H54 (cell line): ENCODE data around the gene ACTBL2.
"Not testable (repeated sequence)": the region's sequence is repeated elsewhere in the genome, so short reads cannot be mapped to it uniquely, and the experiment has no call there.

ENCODE experiments used
- DNase-seq: peaks from one replicate; pipeline ENCODE4 v3.0.0; 2011; ENCODE audit warnings: low spot score, mixed read lengths; ENCODE audit not compliant: insufficient read length
- FAIRE-seq: peaks from 3 replicates; lab custom pipeline; 2011; peaks lifted over from hg19 to GRCh38; lab: Jason Lieb, UNC
- POLR2A ChIP-seq: IDR thresholded peaks from 2 replicates; pipeline ENCODE4 v1.6.1; 2011; ENCODE audit warnings: low read depth, mild to moderate bottlenecking, low read length

The ACTBL2 gene

DNA sequence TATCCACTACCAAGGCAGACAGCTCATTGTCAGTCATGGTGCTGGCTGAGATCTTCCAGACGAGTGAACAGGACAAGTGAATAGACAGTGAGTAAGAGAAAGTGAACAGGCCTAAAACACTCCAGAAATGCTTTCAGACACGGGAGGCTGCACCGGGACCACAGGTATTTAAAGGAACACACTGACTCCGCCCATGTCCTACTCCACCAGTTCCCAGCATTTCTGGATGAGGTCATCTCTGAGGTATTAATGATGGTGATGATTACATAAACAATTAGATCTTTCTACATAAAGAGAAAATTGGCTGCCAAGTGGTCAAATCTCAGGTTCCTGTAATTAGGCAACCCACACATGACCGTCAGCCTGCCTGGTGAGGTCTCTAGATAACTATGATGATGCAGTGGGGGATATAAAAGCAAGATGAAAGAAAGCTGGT, at the start of gene ACTBL2:
TSS of gene ACTBL2 (minus strand) at position 141 of the 436 bp plus-strand sequence. CDS start at position 37, 104 bp downstream.
- no peak for TF ChIP-seq POLR2A
- DNase-seq (no peak), FAIRE-seq (no peak)

GRCh38 chr5:57531333-57531732, 48.7 kb upstream of the ACTBL2 start:
- DNase-seq (no peak), FAIRE-seq (peak; percentile 6)
- no peak for TF ChIP-seq POLR2A

DNA sequence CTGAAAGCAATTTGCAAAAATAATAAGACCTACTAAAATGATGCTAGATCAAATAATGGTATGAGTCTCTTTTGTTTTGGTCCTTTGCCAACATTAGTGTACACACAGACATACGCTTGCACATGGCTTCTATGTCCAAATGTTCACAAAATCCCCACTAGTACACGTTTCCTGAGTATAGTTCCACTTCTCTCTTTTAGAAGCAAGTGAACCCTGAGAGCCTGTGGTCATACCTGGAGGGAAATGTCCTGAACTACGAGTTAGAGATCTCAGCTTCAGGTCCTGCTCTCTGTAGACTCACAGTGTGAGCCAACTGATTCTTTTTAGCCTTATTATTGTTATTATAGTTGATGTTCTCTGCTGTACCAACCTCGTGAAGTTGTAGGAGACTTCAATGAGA, 47.3 kb upstream of the ACTBL2 start:
- FAIRE-seq (no peak), DNase-seq (no peak)
- TF ChIP-seq POLR2A, result no peak

DNA sequence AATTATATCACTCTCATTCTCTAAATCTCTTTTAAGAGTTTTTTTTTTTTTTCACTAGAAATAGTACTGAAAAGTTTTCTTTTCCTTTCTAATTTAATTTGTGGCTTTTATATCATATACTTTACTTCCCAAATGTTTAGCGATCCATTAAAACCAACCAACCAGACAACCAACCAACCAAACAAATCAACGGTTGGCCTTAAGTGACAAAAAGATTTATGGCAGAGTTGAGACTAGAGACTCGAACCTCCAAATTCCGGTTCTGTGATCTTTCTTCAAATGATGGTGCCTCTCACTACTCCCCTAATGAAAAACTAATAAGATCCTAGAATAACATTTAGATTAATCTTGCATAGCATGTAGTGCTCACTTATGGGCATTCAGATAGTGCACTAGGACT, 45.3 kb upstream of the ACTBL2 start:
- DNase-seq, result no peak
- no peak for FAIRE-seq

DNA sequence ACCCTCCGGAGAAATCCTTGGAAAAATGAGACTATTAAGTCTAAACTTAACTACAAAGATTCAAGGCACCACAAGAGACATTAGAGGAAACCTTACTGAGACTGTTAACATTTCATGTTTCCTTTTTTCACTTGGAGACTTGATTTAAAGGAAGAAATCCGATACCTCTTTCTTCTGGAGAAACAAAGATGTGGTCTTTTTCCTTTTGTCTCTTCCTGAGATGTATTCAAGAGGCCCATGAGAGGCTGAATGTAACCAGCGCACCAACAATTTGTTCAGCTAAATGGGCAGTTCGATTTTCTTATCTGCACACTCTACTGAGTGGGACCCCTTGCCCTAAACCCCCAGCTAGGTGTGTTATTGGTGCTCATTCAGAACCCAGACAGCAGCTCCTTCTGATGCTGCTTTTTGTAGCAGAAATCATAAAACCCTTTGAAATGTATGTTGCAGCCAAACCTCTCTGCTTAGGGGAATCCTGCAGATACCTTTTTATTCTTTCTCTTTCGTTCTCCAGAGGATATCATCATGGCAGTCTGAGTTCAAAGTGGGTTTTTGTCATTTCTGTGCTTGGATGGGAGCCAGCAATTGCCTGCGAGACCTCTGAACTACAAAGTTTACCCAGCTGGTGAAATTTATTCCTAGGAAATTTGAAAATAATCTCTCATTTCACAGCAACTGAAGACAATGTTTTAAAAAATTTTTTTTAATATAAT, 41.9 kb upstream of the ACTBL2 start:
- FAIRE-seq, result no peak
- TF ChIP-seq POLR2A, result no peak
- no peak for DNase-seq

More for the DNA sequence above, 45.3 kb upstream of the ACTBL2 start:
- no peak for TF ChIP-seq POLR2A

DNA sequence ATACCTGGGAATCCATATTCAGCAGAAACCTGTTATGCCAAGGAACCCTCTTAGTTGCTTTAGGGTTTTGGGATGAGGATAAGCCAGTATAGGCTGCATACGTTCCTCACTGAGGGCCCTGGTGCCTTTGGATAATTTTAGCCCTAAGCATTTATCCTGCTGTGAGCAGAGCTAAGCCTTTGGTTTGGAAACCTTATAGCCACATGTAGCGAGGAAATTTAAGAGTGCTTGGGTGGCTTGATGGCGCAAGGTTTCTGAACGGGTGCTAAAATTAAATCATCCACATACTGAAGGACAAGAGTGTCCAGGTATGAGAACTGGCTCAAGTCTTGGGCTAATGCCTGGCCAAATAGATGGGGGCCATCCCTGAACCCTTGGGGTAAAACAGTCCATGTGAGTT, 39.9 kb upstream of the ACTBL2 start:
- not testable (repeated sequence) for FAIRE-seq, DNase-seq

GRCh38 chr5:57518415-57518814, 35.8 kb upstream of the ACTBL2 start:
- not testable (repeated sequence) for FAIRE-seq, DNase-seq

GRCh38 chr5:57517250-57517649, 34.6 kb upstream of the ACTBL2 start:
- FAIRE-seq, result no peak
- TF ChIP-seq POLR2A, result no peak

GRCh38 chr5:57513785-57514184, 31.2 kb upstream of the ACTBL2 start:
- DNase-seq, result no peak
- no peak for FAIRE-seq
- TF ChIP-seq POLR2A, result no peak

More at GRCh38 chr5:57517250-57517649, 34.6 kb upstream of the ACTBL2 start:
- no peak for DNase-seq

DNA sequence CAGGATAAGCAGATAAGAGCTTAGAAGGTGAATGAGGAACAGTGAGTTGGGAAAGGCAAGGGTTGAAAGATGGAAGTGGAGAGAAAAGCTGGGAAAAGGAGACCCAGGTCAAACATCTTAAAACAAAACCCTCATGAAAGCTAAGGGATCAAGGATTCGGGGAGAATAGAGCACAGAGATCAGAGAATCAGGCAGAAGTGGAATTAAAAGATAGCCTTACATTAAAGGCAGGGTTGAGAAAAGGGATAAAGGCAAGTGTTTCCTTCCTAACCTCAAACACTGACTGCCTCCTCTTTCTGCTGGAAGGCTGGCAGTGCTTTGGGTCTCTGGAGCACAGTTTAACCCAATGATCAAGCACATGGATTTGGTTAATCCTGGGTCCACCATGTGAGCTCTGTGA, 28.7 kb upstream of the ACTBL2 start:
- no peak for DNase-seq
- TF ChIP-seq POLR2A, result no peak
- FAIRE-seq, result no peak

GRCh38 chr5:57509501-57510260, 27.1 kb upstream of the ACTBL2 start:
- TF ChIP-seq POLR2A, result no peak
- FAIRE-seq, result no peak
- no peak for DNase-seq

GRCh38 chr5:57508211-57508610, 25.6 kb upstream of the ACTBL2 start:
- DNase-seq, result no peak
- no peak for FAIRE-seq
- TF ChIP-seq POLR2A, result no peak

- DNase-seq, result no peak
- no peak for TF ChIP-seq POLR2A
- FAIRE-seq, result no peak
These were observed 22.9 kb upstream of the ACTBL2 start for GRCh38 chr5:57505272-57506200.

- no peak for TF ChIP-seq POLR2A
- peak; percentile 41 for FAIRE-seq
These were observed 21.7 kb upstream of the ACTBL2 start for GRCh38 chr5:57504357-57504756.

More at GRCh38 chr5:57504357-57504756, 21.7 kb upstream of the ACTBL2 start:
- DNase-seq, result no peak
